GM21367 (cell line): ENCODE data around the gene PPP1R3G.
"Not testable (repeated sequence)": the region's sequence is repeated elsewhere in the genome, so short reads cannot be mapped to it uniquely, and the experiment has no call there.

Experiments used
- ATAC-seq: cut with Tn5 transposase; IDR thresholded peaks from one replicate; pipeline ENCODE4 v1.9.1; 2021; ENCODE audit not compliant: unreplicated experiment

PPP1R3G gene

GRCh38 chr6:5084781-5085647 lies at the start of gene PPP1R3G:
Gene PPP1R3G, plus strand, starts transcription at chr6:5085341. Its CDS starts 145 bp downstream, at chr6:5085486.
- peak; percentile 46 for ATAC-seq

- ATAC-seq = no peak
Measured at GRCh38 chr6:5036269-5036668, 48.9 kb upstream of the PPP1R3G start.

GRCh38 chr6:5041955-5042354 lies 43.2 kb upstream of the PPP1R3G start:
- no peak for ATAC-seq

GRCh38 chr6:5042436-5042835 lies 42.7 kb upstream of the PPP1R3G start:
- ATAC-seq = no peak

- ATAC-seq = no peak
Measured at GRCh38 chr6:5044866-5045265, 40.3 kb upstream of the PPP1R3G start.

- no peak for ATAC-seq
Measured at GRCh38 chr6:5045416-5045815, 39.7 kb upstream of the PPP1R3G start.

- ATAC-seq = no peak
Measured at GRCh38 chr6:5046430-5046829, 38.7 kb upstream of the PPP1R3G start.

GRCh38 chr6:5050009-5050408 lies 35.1 kb upstream of the PPP1R3G start:
- ATAC-seq = no peak

GRCh38 chr6:5051394-5051793 lies 33.7 kb upstream of the PPP1R3G start:
- no peak for ATAC-seq

GRCh38 chr6:5053038-5053437 lies 32.1 kb upstream of the PPP1R3G start:
- ATAC-seq = no peak

GRCh38 chr6:5053864-5054244 lies 31.3 kb upstream of the PPP1R3G start:
- ATAC-seq = no peak

GRCh38 chr6:5054245-5054873 lies 30.8 kb upstream of the PPP1R3G start:
- no peak for ATAC-seq

- ATAC-seq = no peak
Measured at GRCh38 chr6:5055118-5055517, 30.0 kb upstream of the PPP1R3G start.

- no peak for ATAC-seq
Measured at GRCh38 chr6:5058254-5058653, 26.9 kb upstream of the PPP1R3G start.

GRCh38 chr6:5059036-5059896 lies 25.9 kb upstream of the PPP1R3G start:
- ATAC-seq = no peak

- not testable (repeated sequence) for ATAC-seq
Measured at GRCh38 chr6:5060439-5060838, 24.7 kb upstream of the PPP1R3G start.

- ATAC-seq = no peak
Measured at GRCh38 chr6:5061152-5061551, 24.0 kb upstream of the PPP1R3G start.

- ATAC-seq = no peak
Measured at GRCh38 chr6:5063617-5064016, 21.5 kb upstream of the PPP1R3G start.

- ATAC-seq = no peak
Measured at GRCh38 chr6:5066456-5067093, 18.6 kb upstream of the PPP1R3G start.

- no peak for ATAC-seq
Measured at GRCh38 chr6:5067305-5067704, 17.8 kb upstream of the PPP1R3G start.

GRCh38 chr6:5068153-5068751 lies 16.9 kb upstream of the PPP1R3G start:
- ATAC-seq = no peak
